HEK293 (cell line): Measurements from ENCODE around the gene PP2D1.

Experiments
- CTCF ChIA-PET: fragments of 350-600 bp; formaldehyde crosslinking; extraction: SDS; loops from one replicate; lab custom pipeline; 2021; ENCODE audit warnings: antibody characterized with exemption; lab: Yijun Ruan, JAX
- POLR2A ChIA-PET: fragments of 300-600 bp; formaldehyde crosslinking; extraction: SDS; loops from one replicate; lab custom pipeline; 2020; ENCODE audit warnings: antibody characterized with exemption, inconsistent platforms; lab: Yijun Ruan, JAX
- H3K27ac ChIP-seq: fragments of 200-500 bp; sonication (Bioruptor generic); 2 replicates; pipeline ENCODE4 v1.5.1; 2014; ENCODE audit warnings: low read depth, low read length, control low read depth, inconsistent platforms; ENCODE audit errors: extremely low read depth
- H3K36me3 ChIP-seq, 2 experiments: fragments of 200-500 bp in 1 of 2; sonication (Bioruptor generic) in 1 of 2; 1 replicate in 1 of 2; 2 replicates in 1 of 2; pipeline ENCODE4 v1.5.1; 2014 to 2017; ENCODE audit warnings: inconsistent platforms in 2 of 2, low read length in 2 of 2; ENCODE audit not compliant: control insufficient read depth in 2 of 2, insufficient read depth in 1 of 2
- H3K4me1 ChIP-seq: fragments of 200-500 bp; sonication (Bioruptor generic); 2 replicates; pipeline ENCODE4 v1.5.1; 2014; ENCODE audit warnings: mild to moderate bottlenecking, low read length, inconsistent platforms; ENCODE audit not compliant: control insufficient read depth, insufficient read depth
- H3K4me3 ChIP-seq: 2 replicates; pipeline ENCODE4 v1.5.1; 2011; ENCODE audit warnings: low read depth, mild to moderate bottlenecking, control low read depth, low read length, moderate library complexity
- H3K9me3 ChIP-seq: fragments of 200-500 bp; sonication (Bioruptor generic); 2 replicates; pipeline ENCODE4 v1.5.1; 2014; ENCODE audit warnings: low read depth, low read length, inconsistent platforms; ENCODE audit not compliant: control insufficient read depth, insufficient read depth
- IKZF3 ChIP-seq: fragments of 450-650 bp; IDR thresholded peaks from 2 replicates; pipeline ENCODE4 v1.5.0; 2018; ENCODE audit warnings: missing biosample characterization, mild to moderate bottlenecking, missing genetic modification characterization, moderate library complexity
- KLF9 ChIP-seq: fragments of 450-650 bp; formaldehyde crosslinking; IDR thresholded peaks from 2 replicates; pipeline ENCODE4 v1.5.1; 2016; ENCODE audit warnings: missing biosample characterization, missing genetic modification characterization, low read depth
- SCRT1 ChIP-seq: fragments of 450-650 bp; formaldehyde crosslinking; IDR thresholded peaks from 2 replicates; pipeline ENCODE4 v1.5.1; 2016; ENCODE audit warnings: missing biosample characterization, missing genetic modification characterization, borderline replicate concordance
- SCRT2 ChIP-seq: fragments of 450-650 bp; formaldehyde crosslinking; IDR thresholded peaks from 2 replicates; pipeline ENCODE4 v1.5.1; 2016; ENCODE audit warnings: missing biosample characterization, missing genetic modification characterization
- ZBTB20 ChIP-seq: fragments of 450-650 bp; formaldehyde crosslinking; IDR thresholded peaks from 2 replicates; pipeline ENCODE4 v1.5.1; 2016; ENCODE audit warnings: missing biosample characterization, missing genetic modification characterization
- ZBTB7A ChIP-seq: fragments of 450-650 bp; formaldehyde crosslinking; IDR thresholded peaks from 2 replicates; pipeline ENCODE4 v1.5.1; 2016; ENCODE audit warnings: low read depth, missing biosample characterization, missing genetic modification characterization
- ZFP3 ChIP-seq: fragments of 450-650 bp; formaldehyde crosslinking; IDR thresholded peaks from 2 replicates; pipeline ENCODE4 v1.5.1; 2016; ENCODE audit warnings: low read depth, missing biosample characterization, missing genetic modification characterization
- ZNF10 ChIP-seq: fragments of 450-650 bp; formaldehyde crosslinking; IDR thresholded peaks from 2 replicates; pipeline ENCODE4 v1.5.1; 2017; ENCODE audit warnings: missing biosample characterization, missing genetic modification characterization
- ZNF121 ChIP-seq: fragments of 450-650 bp; formaldehyde crosslinking; IDR thresholded peaks from 2 replicates; pipeline ENCODE4 v1.5.1; 2016; ENCODE audit warnings: missing biosample characterization, missing genetic modification characterization
- ZNF169 ChIP-seq: fragments of 450-650 bp; formaldehyde crosslinking; IDR thresholded peaks from 2 replicates; pipeline ENCODE4 v1.5.1; 2016; ENCODE audit warnings: missing biosample characterization, missing genetic modification characterization
- ZNF174 ChIP-seq: fragments of 450-650 bp; formaldehyde crosslinking; IDR thresholded peaks from 2 replicates; pipeline ENCODE4 v1.5.0; 2017; ENCODE audit warnings: missing biosample characterization, mild to moderate bottlenecking, missing genetic modification characterization
- ZNF292 ChIP-seq: fragments of 450-650 bp; formaldehyde crosslinking; IDR thresholded peaks from 2 replicates; pipeline ENCODE4 v1.5.1; 2016; ENCODE audit warnings: low read depth, missing biosample characterization, missing genetic modification characterization, borderline replicate concordance
- ZNF600 ChIP-seq: fragments of 450-650 bp; formaldehyde crosslinking; IDR thresholded peaks from 2 replicates; pipeline ENCODE4 v1.5.1; 2016; ENCODE audit warnings: missing biosample characterization, missing genetic modification characterization
- ZNF629 ChIP-seq: fragments of 450-650 bp; formaldehyde crosslinking; IDR thresholded peaks from 2 replicates; pipeline ENCODE4 v1.5.1; 2017; ENCODE audit warnings: missing biosample characterization, missing genetic modification characterization
- ZNF768 ChIP-seq: fragments of 450-650 bp; formaldehyde crosslinking; IDR thresholded peaks from 2 replicates; pipeline ENCODE4 v1.5.1; 2018; ENCODE audit warnings: missing biosample characterization, mild to moderate bottlenecking, missing genetic modification characterization
- ZNF785 ChIP-seq: fragments of 450-650 bp; formaldehyde crosslinking; IDR thresholded peaks from 2 replicates; pipeline ENCODE4 v1.5.1; 2016; ENCODE audit warnings: missing biosample characterization, missing genetic modification characterization
- TF ChIP-seq, protein P1 (sequence below): fragments of 450-650 bp; formaldehyde crosslinking; IDR thresholded peaks from 2 replicates; pipeline ENCODE4 v1.5.1; 2016; ENCODE audit warnings: missing biosample characterization, missing genetic modification characterization
- TF ChIP-seq, protein P2 (sequence below): fragments of 450-650 bp; formaldehyde crosslinking; IDR thresholded peaks from 2 replicates; pipeline ENCODE4 v1.5.1; 2016; ENCODE audit warnings: missing biosample characterization, missing genetic modification characterization
- TF ChIP-seq, protein P3 (sequence below): fragments of 450-650 bp; formaldehyde crosslinking; IDR thresholded peaks from 2 replicates; pipeline ENCODE4 v1.5.1; 2017; ENCODE audit warnings: missing biosample characterization, mild to moderate bottlenecking, missing genetic modification characterization, moderate library complexity
- TF ChIP-seq, protein P4 (sequence below): fragments of 450-650 bp; formaldehyde crosslinking; IDR thresholded peaks from 2 replicates; pipeline ENCODE4 v1.5.1; 2017; ENCODE audit warnings: missing biosample characterization, missing genetic modification characterization
- TF ChIP-seq, protein P5 (sequence below): sonication (generic); formaldehyde crosslinking; IDR thresholded peaks from 2 replicates; pipeline ENCODE4 v1.8.1; 2022; ENCODE audit warnings: mild to moderate bottlenecking, moderate library complexity, missing genetic modification reagents

Gene PP2D1

DNA sequence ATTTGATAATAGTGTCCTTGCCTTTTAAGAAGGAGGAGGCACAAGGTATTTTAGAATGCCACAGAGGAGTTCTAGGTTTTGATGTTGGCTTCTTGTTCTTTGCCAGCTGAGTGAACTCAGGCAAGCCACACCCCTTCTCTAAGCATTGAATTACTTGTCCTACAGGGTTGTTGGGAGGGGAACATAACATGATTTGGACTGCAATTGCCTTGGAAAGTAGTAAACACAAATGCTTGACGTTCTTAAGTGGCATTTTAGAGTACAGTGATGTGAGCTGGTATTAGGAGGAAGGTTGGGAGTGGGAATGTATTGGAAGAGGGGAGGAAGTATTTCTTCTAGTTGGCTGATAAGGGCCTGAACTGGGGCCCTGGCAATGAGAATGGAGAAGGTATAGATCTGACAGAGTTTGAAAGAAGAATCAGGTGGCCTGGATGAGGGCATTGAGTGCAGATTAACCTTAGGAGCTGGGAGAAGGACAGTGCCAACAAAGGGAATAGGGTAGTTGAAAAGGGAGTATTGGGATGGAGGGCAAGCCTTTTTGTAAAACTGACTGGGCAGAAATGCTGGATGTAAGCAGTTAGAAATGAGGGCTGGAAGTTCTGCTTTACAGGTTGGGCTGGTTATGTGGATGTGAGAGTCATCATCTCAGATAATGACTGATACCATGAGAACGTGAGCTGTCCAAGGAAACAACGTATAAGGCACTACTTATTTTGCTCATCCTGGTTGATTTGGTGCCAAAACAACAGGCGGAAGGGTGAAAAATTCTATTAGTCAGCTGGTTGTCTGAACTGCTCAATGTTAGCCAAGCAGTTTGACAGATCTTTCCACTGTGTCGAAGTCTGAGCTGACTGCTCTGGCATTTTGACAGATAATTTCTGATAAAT is 44.9 kb upstream of the PP2D1 start:
- ChIA-PET CTCF (interaction anchor here (0.5 to 0.8 kb wide), 2 partner anchors 10 to 84 kb away, joined by 3 read pairs; no protein-coding TSS in a partner anchor), POLR2A (interaction anchor here (0.6 kb wide), 1 partner anchor 121 kb away, joined by 6 read pairs; no protein-coding TSS in a partner anchor)
- H3K4me3 ChIP-seq, result no peak overlapping the region
- H3K36me3 ChIP-seq, result no peaks in the 10 kb centered on the region
- H3K4me1 ChIP-seq, result peaks cover 14% of the 10 kb centered on the region
- H3K27ac ChIP-seq, result no peak overlapping the region
- H3K9me3 ChIP-seq, result no peaks in the 10 kb centered on the region
- TF ChIP-seq, protein P1, sequence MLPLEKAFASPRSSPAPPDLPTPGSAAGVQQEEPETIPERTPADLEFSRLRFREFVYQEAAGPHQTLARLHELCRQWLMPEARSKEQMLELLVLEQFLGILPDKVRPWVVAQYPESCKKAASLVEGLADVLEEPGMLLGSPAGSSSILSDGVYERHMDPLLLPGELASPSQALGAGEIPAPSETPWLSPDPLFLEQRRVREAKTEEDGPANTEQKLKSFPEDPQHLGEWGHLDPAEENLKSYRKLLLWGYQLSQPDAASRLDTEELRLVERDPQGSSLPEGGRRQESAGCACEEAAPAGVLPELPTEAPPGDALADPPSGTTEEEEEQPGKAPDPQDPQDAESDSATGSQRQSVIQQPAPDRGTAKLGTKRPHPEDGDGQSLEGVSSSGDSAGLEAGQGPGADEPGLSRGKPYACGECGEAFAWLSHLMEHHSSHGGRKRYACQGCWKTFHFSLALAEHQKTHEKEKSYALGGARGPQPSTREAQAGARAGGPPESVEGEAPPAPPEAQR, result no peak
- no peak for TF ChIP-seq ZNF10
- TF ChIP-seq IKZF3 (tag by site-specific recombination), result peak; percentile 29; the same call in 1 of the 2 replicates
- TF ChIP-seq, protein P2, sequence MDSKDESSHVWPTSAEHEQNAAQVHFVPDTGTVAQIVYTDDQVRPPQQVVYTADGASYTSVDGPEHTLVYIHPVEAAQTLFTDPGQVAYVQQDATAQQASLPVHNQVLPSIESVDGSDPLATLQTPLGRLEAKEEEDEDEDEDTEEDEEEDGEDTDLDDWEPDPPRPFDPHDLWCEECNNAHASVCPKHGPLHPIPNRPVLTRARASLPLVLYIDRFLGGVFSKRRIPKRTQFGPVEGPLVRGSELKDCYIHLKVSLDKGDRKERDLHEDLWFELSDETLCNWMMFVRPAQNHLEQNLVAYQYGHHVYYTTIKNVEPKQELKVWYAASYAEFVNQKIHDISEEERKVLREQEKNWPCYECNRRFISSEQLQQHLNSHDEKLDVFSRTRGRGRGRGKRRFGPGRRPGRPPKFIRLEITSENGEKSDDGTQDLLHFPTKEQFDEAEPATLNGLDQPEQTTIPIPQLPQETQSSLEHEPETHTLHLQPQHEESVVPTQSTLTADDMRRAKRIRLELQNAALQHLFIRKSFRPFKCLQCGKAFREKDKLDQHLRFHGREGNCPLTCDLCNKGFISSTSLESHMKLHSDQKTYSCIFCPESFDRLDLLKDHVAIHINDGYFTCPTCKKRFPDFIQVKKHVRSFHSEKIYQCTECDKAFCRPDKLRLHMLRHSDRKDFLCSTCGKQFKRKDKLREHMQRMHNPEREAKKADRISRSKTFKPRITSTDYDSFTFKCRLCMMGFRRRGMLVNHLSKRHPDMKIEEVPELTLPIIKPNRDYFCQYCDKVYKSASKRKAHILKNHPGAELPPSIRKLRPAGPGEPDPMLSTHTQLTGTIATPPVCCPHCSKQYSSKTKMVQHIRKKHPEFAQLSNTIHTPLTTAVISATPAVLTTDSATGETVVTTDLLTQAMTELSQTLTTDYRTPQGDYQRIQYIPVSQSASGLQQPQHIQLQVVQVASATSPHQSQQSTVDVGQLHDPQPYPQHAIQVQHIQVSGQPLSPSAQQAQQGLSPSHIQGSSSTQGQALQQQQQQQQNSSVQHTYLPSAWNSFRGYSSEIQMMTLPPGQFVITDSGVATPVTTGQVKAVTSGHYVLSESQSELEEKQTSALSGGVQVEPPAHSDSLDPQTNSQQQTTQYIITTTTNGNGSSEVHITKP, result peak; percentile 73
- no peak for TF ChIP-seq ZNF785 (tag by site-specific recombination)
- peak; percentile 71; the same call in 1 of the 2 replicates for TF ChIP-seq KLF9 (tag by site-specific recombination)
- peak; percentile 96 for TF ChIP-seq ZBTB20 (tag by site-specific recombination)
- peak; percentile 6; the same call in 1 of the 2 replicates for TF ChIP-seq ZNF292 (tag by site-specific recombination)
- TF ChIP-seq ZNF768 (tag by site-specific recombination), result no peak
- no peak for TF ChIP-seq SCRT2 (tag by site-specific recombination)
- TF ChIP-seq ZNF169 (tag by site-specific recombination), result no peak
- no peak for TF ChIP-seq SCRT1
- peak; percentile 91 for TF ChIP-seq ZNF600 (tag by site-specific recombination)
- TF ChIP-seq ZFP3 (tag by site-specific recombination), result no peak
- TF ChIP-seq, protein P3, sequence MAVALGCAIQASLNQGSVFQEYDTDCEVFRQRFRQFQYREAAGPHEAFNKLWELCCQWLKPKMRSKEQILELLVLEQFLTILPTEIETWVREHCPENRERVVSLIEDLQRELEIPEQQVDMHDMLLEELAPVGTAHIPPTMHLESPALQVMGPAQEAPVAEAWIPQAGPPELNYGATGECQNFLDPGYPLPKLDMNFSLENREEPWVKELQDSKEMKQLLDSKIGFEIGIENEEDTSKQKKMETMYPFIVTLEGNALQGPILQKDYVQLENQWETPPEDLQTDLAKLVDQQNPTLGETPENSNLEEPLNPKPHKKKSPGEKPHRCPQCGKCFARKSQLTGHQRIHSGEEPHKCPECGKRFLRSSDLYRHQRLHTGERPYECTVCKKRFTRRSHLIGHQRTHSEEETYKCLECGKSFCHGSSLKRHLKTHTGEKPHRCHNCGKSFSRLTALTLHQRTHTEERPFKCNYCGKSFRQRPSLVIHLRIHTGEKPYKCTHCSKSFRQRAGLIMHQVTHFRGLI (tag by site-specific recombination), result peak; percentile 67
- TF ChIP-seq ZBTB7A (tag by site-specific recombination), result no peak
- TF ChIP-seq ZNF121 (tag by site-specific recombination), result no peak
- TF ChIP-seq ZNF629 (tag by site-specific recombination), result 0 out of 2 replicates have a peak, but pooled peaks have one; percentile 8
- TF ChIP-seq, protein P4, sequence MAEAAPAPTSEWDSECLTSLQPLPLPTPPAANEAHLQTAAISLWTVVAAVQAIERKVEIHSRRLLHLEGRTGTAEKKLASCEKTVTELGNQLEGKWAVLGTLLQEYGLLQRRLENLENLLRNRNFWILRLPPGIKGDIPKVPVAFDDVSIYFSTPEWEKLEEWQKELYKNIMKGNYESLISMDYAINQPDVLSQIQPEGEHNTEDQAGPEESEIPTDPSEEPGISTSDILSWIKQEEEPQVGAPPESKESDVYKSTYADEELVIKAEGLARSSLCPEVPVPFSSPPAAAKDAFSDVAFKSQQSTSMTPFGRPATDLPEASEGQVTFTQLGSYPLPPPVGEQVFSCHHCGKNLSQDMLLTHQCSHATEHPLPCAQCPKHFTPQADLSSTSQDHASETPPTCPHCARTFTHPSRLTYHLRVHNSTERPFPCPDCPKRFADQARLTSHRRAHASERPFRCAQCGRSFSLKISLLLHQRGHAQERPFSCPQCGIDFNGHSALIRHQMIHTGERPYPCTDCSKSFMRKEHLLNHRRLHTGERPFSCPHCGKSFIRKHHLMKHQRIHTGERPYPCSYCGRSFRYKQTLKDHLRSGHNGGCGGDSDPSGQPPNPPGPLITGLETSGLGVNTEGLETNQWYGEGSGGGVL (tag by site-specific recombination), result peak; percentile 57
- TF ChIP-seq ZNF174 (tag by site-specific recombination), result no peak
- TF ChIP-seq, protein P5, sequence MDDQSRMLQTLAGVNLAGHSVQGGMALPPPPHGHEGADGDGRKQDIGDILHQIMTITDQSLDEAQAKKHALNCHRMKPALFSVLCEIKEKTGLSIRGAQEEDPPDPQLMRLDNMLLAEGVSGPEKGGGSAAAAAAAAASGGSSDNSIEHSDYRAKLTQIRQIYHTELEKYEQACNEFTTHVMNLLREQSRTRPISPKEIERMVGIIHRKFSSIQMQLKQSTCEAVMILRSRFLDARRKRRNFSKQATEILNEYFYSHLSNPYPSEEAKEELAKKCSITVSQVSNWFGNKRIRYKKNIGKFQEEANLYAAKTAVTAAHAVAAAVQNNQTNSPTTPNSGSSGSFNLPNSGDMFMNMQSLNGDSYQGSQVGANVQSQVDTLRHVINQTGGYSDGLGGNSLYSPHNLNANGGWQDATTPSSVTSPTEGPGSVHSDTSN (CRISPR knock-in tag), result no peak
- TF ChIP-seq, all 188 proteins: peak for 9
